Left lung (tissue), 10 donors: ENCODE measurements around the gene IFITM10. TPM values are rescaled to one million over a fixed set of nuclear protein-coding genes. Genes with fewer than 3 reads are reported as not detected.

Experiments used
- ATAC-seq: fragments of 200-7000 bp; cut with Tn5 transposase; one replicate; pipeline ENCODE4 v1.9.1; 2020; ENCODE audit warnings: moderate library complexity
- DNase-seq, 4 donors: peaks; one replicate each; pipeline ENCODE4 v3.0.0-alpha.2; 2013 to 2020
- H3K27ac ChIP-seq, 2 donors: fragments of 200-600 bp; sonication (generic) in 1 of 2; one replicate each; pipeline versions ENCODE4 v1.5.0 to v1.8.0; 2020 to 2021
- H3K27me3 ChIP-seq, 2 donors: fragments of 200-600 bp; sonication (generic) in 1 of 2; one replicate each; pipeline versions ENCODE4 v1.5.0 to v1.8.0; 2020 to 2021
- H3K36me3 ChIP-seq, 2 donors: fragments of 200-600 bp; sonication (generic) in 1 of 2; one replicate each; pipeline versions ENCODE4 v1.5.0 to v1.8.0; 2020 to 2021
- H3K4me1 ChIP-seq, 2 donors: fragments of 200-600 bp; one replicate each; pipeline ENCODE4 v1.8.0; 2021
- H3K4me3 ChIP-seq, 2 donors: fragments of 200-600 bp; sonication (generic) in 1 of 2; one replicate each; pipeline versions ENCODE4 v1.5.0 to v1.8.0; 2020 to 2021; ENCODE audit warnings: mild to moderate bottlenecking in 1 of 2
- H3K9me3 ChIP-seq, 2 donors: fragments of 200-600 bp; sonication (generic) in 1 of 2; one replicate each; pipeline versions ENCODE4 v1.5.0 to v1.8.0; 2020 to 2021
- CTCF ChIP-seq, 2 donors: fragments of 200-600 bp; sonication (generic) in 1 of 2; IDR thresholded peaks; one replicate each; pipeline versions ENCODE4 v1.5.0 to v1.8.0; 2021; ENCODE audit warnings: antibody characterized with exemption in 2 of 2
- intact Hi-C, 2 donors: fragments of 100-400 bp; cut with DNase I; formaldehyde crosslinking; loops; one replicate each; pipeline versions ENCODE4 v1.11.2 to v1.14.2; 2022
- polyA plus RNA-seq, 6 donors: library from polyadenylated mRNA; unstranded; fragments of 120-200 nt; gene quantifications; one replicate each; pipeline ENCODE4 v1.2.1, GENCODE V29; 2013; ENCODE audit not compliant: insufficient read length in 6 of 6
- total RNA-seq, 2 donors: library from RNA; stranded (reverse); fragmentation: NEBNext Ultra II Directional; extraction: Animal tissue kit (Norgen Biotek cat#: 25700); gene quantifications; one replicate each; pipeline ENCODE4 v1.2.1, GENCODE V29; 2021
- donor health status: DM: no; HTN: yes; CAD: no.
- donor health status: DM: no; HTN: no; CAD: no.

Gene IFITM10
- total and polyA plus RNA-seq, 8 donors, result 0.07 to 16.5 (median 0.22) TPM; not detected in 1

DNA sequence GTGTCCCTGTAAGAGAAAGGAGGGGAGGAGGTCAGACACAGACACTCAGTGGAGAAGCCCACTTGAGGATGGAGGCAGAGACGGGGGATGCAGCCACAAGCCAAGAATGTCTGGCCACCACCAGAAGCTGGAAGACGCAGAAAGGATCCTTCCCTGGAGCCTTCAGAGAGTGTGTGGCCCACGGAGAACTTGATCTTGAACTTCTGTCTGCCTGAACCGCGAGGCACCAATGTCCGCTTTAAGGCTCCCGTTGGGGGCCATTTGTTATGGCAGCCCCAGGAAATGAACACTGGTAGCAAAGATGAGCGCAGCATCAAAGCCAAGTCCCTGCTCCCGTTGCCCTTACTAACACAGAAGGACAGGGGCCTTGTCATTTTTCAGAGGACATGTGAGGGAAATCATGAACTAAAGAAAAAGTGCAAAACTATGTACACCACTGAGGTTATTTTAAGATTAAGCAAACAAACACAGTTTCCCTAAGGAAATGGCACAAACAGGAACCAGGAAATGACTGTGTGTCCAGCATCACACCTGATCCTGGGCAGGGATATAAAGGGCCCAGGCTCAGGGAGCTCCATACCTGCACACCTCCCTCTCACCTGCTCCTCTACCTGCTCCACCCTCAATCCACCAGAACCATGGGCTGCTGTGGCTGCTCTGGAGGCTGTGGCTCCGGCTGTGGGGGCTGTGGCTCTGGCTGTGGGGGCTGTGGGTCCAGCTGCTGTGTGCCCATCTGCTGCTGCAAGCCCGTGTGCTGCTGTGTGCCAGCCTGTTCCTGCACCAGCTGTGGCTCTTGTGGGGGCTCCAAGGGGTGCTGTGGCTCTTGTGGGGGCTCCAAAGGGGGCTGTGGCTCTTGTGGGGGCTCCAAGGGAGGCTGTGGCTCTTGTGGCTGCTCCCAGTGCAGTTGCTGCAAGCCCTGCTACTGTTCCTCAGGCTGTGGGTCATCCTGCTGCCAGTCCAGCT, 53.5 kb downstream of the IFITM10 start, which contains the start of gene KRTAP5-6:
TSS of gene KRTAP5-6 (plus strand) at position 588 of the 963 bp plus-strand sequence. CDS start at position 639, 51 bp downstream.
- Histone ChIP-seq H3K4me1 (peaks cover 5 to 14% of the 10 kb centered on the region in 2 donors), H3K36me3 (no peaks in the 10 kb centered on the region), H3K27ac (no peak within 1 kb of the TSS), H3K9me3 (no peaks in the 10 kb centered on the region), H3K27me3 (peaks cover 0 to 31% of the 10 kb centered on the region in 2 donors), H3K4me3 (no peak within 1 kb of the TSS)
- DNase-seq (peak in 1 of 4 donors; percentile 23), ATAC-seq (no peak)
- intact Hi-C loops, result no loop called here
- TF ChIP-seq CTCF (IDR thresholded peaks at IDR 0.05), result no peak

- Histone ChIP-seq H3K4me1 (peaks cover 5 to 14% of the 10 kb centered on the region in 2 donors), H3K36me3 (no peaks in the 10 kb centered on the region), H3K4me3 (no peak overlapping the region), H3K9me3 (no peaks in the 10 kb centered on the region), H3K27me3 (peaks cover 0 to 31% of the 10 kb centered on the region in 2 donors), H3K27ac (no peak overlapping the region)
- intact Hi-C loops, result no loop called here
- ATAC-seq (no peak), DNase-seq (no peak)
- no peak for TF ChIP-seq CTCF (IDR thresholded peaks at IDR 0.05)
Measured at GRCh38 chr11:1695548-1696108, 54.8 kb downstream of the IFITM10 start.

DNA sequence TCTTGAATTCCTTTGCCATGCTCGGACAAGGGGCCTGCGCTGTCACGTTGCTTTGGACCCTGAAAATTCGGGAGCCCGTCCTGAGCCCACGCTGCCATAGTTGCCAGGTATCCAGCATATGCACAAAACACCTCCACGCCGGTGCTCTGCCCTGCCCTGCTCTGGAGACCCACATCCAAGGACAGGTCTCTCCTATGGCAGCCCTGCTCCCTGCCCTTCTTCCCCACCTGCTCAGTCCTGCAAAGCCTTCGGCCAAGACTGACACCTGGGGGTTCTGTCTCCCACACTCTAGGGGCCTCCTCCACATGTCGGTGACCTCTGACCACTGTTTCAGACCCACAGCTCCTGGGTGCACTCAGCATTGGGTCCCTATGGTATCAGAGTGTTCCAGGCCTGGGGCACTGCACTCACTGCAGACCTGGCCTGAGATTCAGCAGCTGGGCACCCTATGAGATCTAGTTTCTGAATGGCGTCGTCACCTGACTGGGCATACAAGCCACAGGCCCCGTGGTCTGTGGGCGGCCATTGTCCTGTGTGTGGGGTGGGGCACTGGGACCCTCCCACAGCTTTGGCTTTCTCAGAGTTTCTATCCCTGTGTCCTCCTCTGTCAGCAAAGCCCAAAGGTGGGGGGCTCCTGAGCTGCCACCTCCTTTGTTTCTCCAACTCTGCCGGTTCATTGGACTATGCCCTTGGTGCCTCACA, 55.4 kb downstream of the IFITM10 start:
- intact Hi-C loops, result loop anchor here in 1 of 2 donors (5.0 kb wide), 2 partner anchors 137 to 457 kb away; partner anchors contain the start of gene SYT8
- Histone ChIP-seq H3K4me1 (peaks cover 5 to 14% of the 10 kb centered on the region in 2 donors), H3K27me3 (peaks cover 0 to 28% of the 10 kb centered on the region in 2 donors), H3K4me3 (no peak overlapping the region), H3K27ac (no peak overlapping the region), H3K36me3 (no peaks in the 10 kb centered on the region), H3K9me3 (no peaks in the 10 kb centered on the region)
- no peak for ATAC-seq
- DNase-seq, result peak in 1 of 4 donors; percentile 39
- no peak for TF ChIP-seq CTCF (IDR thresholded peaks at IDR 0.05)

- DNase-seq (peak; percentile 68 to 98 (median 87)), ATAC-seq (peak; percentile 99)
- Histone ChIP-seq H3K27me3 (peaks cover 0 to 28% of the 10 kb centered on the region in 2 donors), H3K4me3 (peak overlapping the region in 1 of 2 donors; percentile 20), H3K9me3 (no peaks in the 10 kb centered on the region), H3K4me1 (peaks cover 5 to 14% of the 10 kb centered on the region in 2 donors), H3K27ac (no peak overlapping the region), H3K36me3 (no peaks in the 10 kb centered on the region)
- peak; percentile 91 to 99 for TF ChIP-seq CTCF (IDR thresholded peaks at IDR 0.05)
- intact Hi-C loops, result loop anchor here in 1 of 2 donors (5.0 kb wide), 2 partner anchors 138 to 458 kb away; partner anchors contain the start of gene SYT8
Measured at GRCh38 chr11:1694064-1694845, 56.1 kb downstream of the IFITM10 start.
